ENCODE data around the gene SOCS7. TPM values are rescaled to one million over a fixed set of nuclear protein-coding genes. Genes with fewer than 3 reads are reported as not detected.

SOCS7 gene
- total and polyA plus RNA-seq, 7 experiments from 2014 or later, result 0.57 to 23.3 (median 19.6) TPM

- peak overlapping the region; percentile 67 for H3K4me3 ChIP-seq (ENCODE audit: low read length)
- H3K27ac ChIP-seq (ENCODE audit: low read depth, low read length), result peak overlapping the region; percentile 75
- peaks cover 9 to 21% of the 10 kb centered on the region in 2 donors for H3K4me1 ChIP-seq (ENCODE audit: control insufficient read depth in 2 of 2, insufficient read depth in 2 of 2, low read length in 2 of 2)
- no peaks in the 10 kb centered on the region for H3K27me3 ChIP-seq (ENCODE audit: control insufficient read depth in 2 of 2, insufficient read depth in 2 of 2, low read length in 2 of 2)
- H3K4me3 Mint-ChIP-seq, result peak overlapping the region; percentile 61 to 95 (median 84)
- intact Hi-C loops (cut with micrococcal nuclease), result loop anchor here (2.0 to 5.0 kb wide), 2 partner anchors 55 to 140 kb away; partner anchors contain the start of gene MRPL45 (in 1 of the 2)
- no peaks in the 10 kb centered on the region for H3K36me3 ChIP-seq (ENCODE audit: control insufficient read depth in 2 of 3, insufficient read depth in 3 of 3, low read length in 3 of 3)
- DNase-seq (peak in 8 of 9 donors; percentile 9 to 42 (median 16)), ATAC-seq (no peak)
- H3K36me3 Mint-ChIP-seq, result peaks cover 0 to 2% (median 0%) of the 10 kb centered on the region in 5 donors
- peaks cover 31 to 64% (median 54%) of the 10 kb centered on the region in 7 donors for H3K4me1 Mint-ChIP-seq
- CTCF ChIA-PET, result interaction anchor here (0.9 to 1.5 kb wide), 2 partner anchors 59 to 207 kb away, joined by 3 to 4 read pairs; no protein-coding TSS in a partner anchor
- no peaks in the 10 kb centered on the region for H3K9me3 Mint-ChIP-seq
- H3K27me3 Mint-ChIP-seq, result no peaks in the 10 kb centered on the region
- peak overlapping the region in 8 of 9 donors; percentile 16 to 74 (median 42) for H3K27ac Mint-ChIP-seq
- no peaks in the 10 kb centered on the region for H3K9me3 ChIP-seq (ENCODE audit: control insufficient read depth in 2 of 3, low read length in 3 of 3)
- POLR2A ChIA-PET, result interaction anchor here (0.7 to 1.9 kb wide), 6 partner anchors 9 to 206 kb away, joined by 3 to 4 read pairs (median 3); no protein-coding TSS in a partner anchor
Observed at GRCh38 chr17:38352245-38353085, 821 bp downstream of the SOCS7 start.

- no peaks in the 10 kb centered on the region for H3K9me3 ChIP-seq (ENCODE audit: control insufficient read depth in 2 of 3, low read length in 3 of 3)
- DNase-seq (no peak), ATAC-seq (no peak)
- Mint-ChIP-seq H3K27me3 (no peaks in the 10 kb centered on the region), H3K4me1 (peaks cover 31 to 68% (median 61%) of the 10 kb centered on the region in 7 donors), H3K36me3 (peaks cover 0 to 2% (median 0%) of the 10 kb centered on the region in 5 donors), H3K9me3 (no peaks in the 10 kb centered on the region), H3K4me3 (peak overlapping the region; percentile 61 to 90 (median 82)), H3K27ac (peak overlapping the region in 8 of 9 donors; percentile 16 to 74 (median 42))
- intact Hi-C loops (cut with micrococcal nuclease), result loop anchor here (2.0 to 5.0 kb wide), 2 partner anchors 56 to 140 kb away; partner anchors contain the start of gene MRPL45 (in 1 of the 2)
- peak overlapping the region; percentile 75 for H3K27ac ChIP-seq (ENCODE audit: low read depth, low read length)
- CTCF ChIA-PET, result interaction anchor here (0.5 kb wide), 1 partner anchor 61 kb away, joined by 3 read pairs; no protein-coding TSS in a partner anchor
- POLR2A ChIA-PET, result interaction anchor here (0.8 to 1.9 kb wide), 3 partner anchors 11 to 42 kb away, joined by 3 to 4 read pairs (median 3); no protein-coding TSS in a partner anchor
- H3K27me3 ChIP-seq (ENCODE audit: control insufficient read depth in 2 of 2, insufficient read depth in 2 of 2, low read length in 2 of 2), result no peaks in the 10 kb centered on the region
- H3K36me3 ChIP-seq (ENCODE audit: control insufficient read depth in 2 of 3, insufficient read depth in 3 of 3, low read length in 3 of 3), result no peaks in the 10 kb centered on the region
- H3K4me1 ChIP-seq (ENCODE audit: control insufficient read depth in 2 of 2, insufficient read depth in 2 of 2, low read length in 2 of 2), result peaks cover 9 to 21% of the 10 kb centered on the region in 2 donors
- peak overlapping the region; percentile 67 for H3K4me3 ChIP-seq (ENCODE audit: low read length)
Observed at GRCh38 chr17:38353086-38353604, 1.5 kb downstream of the SOCS7 start.

GRCh38 chr17:38353668-38354067 is 2.0 kb downstream of the SOCS7 start:
- Histone ChIP-seq H3K4me3 (ENCODE audit: low read length) (peak overlapping the region; percentile 14), H3K4me1 (ENCODE audit: control insufficient read depth in 2 of 2, insufficient read depth in 2 of 2, low read length in 2 of 2) (peaks cover 9 to 21% of the 10 kb centered on the region in 2 donors), H3K27me3 (ENCODE audit: control insufficient read depth in 2 of 2, insufficient read depth in 2 of 2, low read length in 2 of 2) (no peaks in the 10 kb centered on the region), H3K9me3 (ENCODE audit: control insufficient read depth in 2 of 3, low read length in 3 of 3) (no peaks in the 10 kb centered on the region), H3K36me3 (ENCODE audit: control insufficient read depth in 2 of 3, insufficient read depth in 3 of 3, low read length in 3 of 3) (no peaks in the 10 kb centered on the region), H3K27ac (ENCODE audit: low read depth, low read length) (peak overlapping the region; percentile 75)
- H3K4me3 Mint-ChIP-seq, result peak overlapping the region; percentile 61 to 90 (median 82)
- CTCF ChIA-PET, result interaction anchor here (0.5 to 2.4 kb wide), 3 partner anchors 60 to 70 kb away, joined by 3 to 10 read pairs (median 4); no protein-coding TSS in a partner anchor
- H3K27ac Mint-ChIP-seq, result peak overlapping the region in 6 of 9 donors; percentile 16 to 74 (median 24)
- intact Hi-C loops (cut with micrococcal nuclease), result loop anchor here (2.0 to 5.0 kb wide), 2 partner anchors 56 to 139 kb away; partner anchors contain the start of gene MRPL45 (in 1 of the 2)
- peaks cover 31 to 73% (median 64%) of the 10 kb centered on the region in 7 donors for H3K4me1 Mint-ChIP-seq
- no peaks in the 10 kb centered on the region for H3K27me3 Mint-ChIP-seq
- POLR2A ChIA-PET, result interaction anchor here (0.9 to 1.9 kb wide), 2 partner anchors 10 to 42 kb away, joined by 3 to 4 read pairs; no protein-coding TSS in a partner anchor
- H3K9me3 Mint-ChIP-seq, result no peaks in the 10 kb centered on the region
- peaks cover 0 to 2% (median 0%) of the 10 kb centered on the region in 5 donors for H3K36me3 Mint-ChIP-seq
- DNase-seq (no peak), ATAC-seq (no peak)

- H3K27ac ChIP-seq (ENCODE audit: low read depth, low read length), result no peak overlapping the region
- ChIA-PET POLR2A (no interaction called here), CTCF (interaction anchor here (1.2 to 2.4 kb wide), 3 partner anchors 9 to 69 kb away, joined by 4 to 10 read pairs (median 4); no protein-coding TSS in a partner anchor)
- H3K9me3 ChIP-seq (ENCODE audit: control insufficient read depth in 2 of 3, low read length in 3 of 3), result no peaks in the 10 kb centered on the region
- peaks cover 9 to 21% of the 10 kb centered on the region in 2 donors for H3K4me1 ChIP-seq (ENCODE audit: control insufficient read depth in 2 of 2, insufficient read depth in 2 of 2, low read length in 2 of 2)
- Mint-ChIP-seq H3K27me3 (no peaks in the 10 kb centered on the region), H3K27ac (peak overlapping the region in 2 of 9 donors; percentile 11 to 63), H3K36me3 (peaks cover 0 to 2% (median 0%) of the 10 kb centered on the region in 5 donors), H3K9me3 (no peaks in the 10 kb centered on the region), H3K4me3 (peak overlapping the region; percentile 4 to 90 (median 51)), H3K4me1 (peaks cover 27 to 77% (median 66%) of the 10 kb centered on the region in 7 donors)
- intact Hi-C loops (cut with micrococcal nuclease), result loop anchor here in 1 of 2 donors (5.0 kb wide), 1 partner anchor 57 kb away; the partner anchor contains the start of gene MRPL45
- H3K36me3 ChIP-seq (ENCODE audit: control insufficient read depth in 2 of 3, insufficient read depth in 3 of 3, low read length in 3 of 3), result no peaks in the 10 kb centered on the region
- DNase-seq (no peak), ATAC-seq (no peak)
- no peaks in the 10 kb centered on the region for H3K27me3 ChIP-seq (ENCODE audit: control insufficient read depth in 2 of 2, insufficient read depth in 2 of 2, low read length in 2 of 2)
- no peak overlapping the region for H3K4me3 ChIP-seq (ENCODE audit: low read length)
Observed at GRCh38 chr17:38354466-38354865, 2.8 kb downstream of the SOCS7 start.

GRCh38 chr17:38355251-38355650 is 3.6 kb downstream of the SOCS7 start:
- intact Hi-C loops (cut with micrococcal nuclease), result no loop called here
- no peaks in the 10 kb centered on the region for H3K9me3 Mint-ChIP-seq
- Histone ChIP-seq H3K4me1 (ENCODE audit: control insufficient read depth in 2 of 2, insufficient read depth in 2 of 2, low read length in 2 of 2) (peaks cover 9 to 21% of the 10 kb centered on the region in 2 donors), H3K36me3 (ENCODE audit: control insufficient read depth in 2 of 3, insufficient read depth in 3 of 3, low read length in 3 of 3) (no peaks in the 10 kb centered on the region), H3K27me3 (ENCODE audit: control insufficient read depth in 2 of 2, insufficient read depth in 2 of 2, low read length in 2 of 2) (no peaks in the 10 kb centered on the region), H3K9me3 (ENCODE audit: control insufficient read depth in 2 of 3, low read length in 3 of 3) (no peaks in the 10 kb centered on the region), H3K27ac (ENCODE audit: low read depth, low read length) (no peak overlapping the region), H3K4me3 (ENCODE audit: low read length) (no peak overlapping the region)
- H3K27me3 Mint-ChIP-seq, result no peaks in the 10 kb centered on the region
- CTCF ChIA-PET, result interaction anchor here (0.7 to 2.4 kb wide), 3 partner anchors 8 to 59 kb away, joined by 3 to 10 read pairs (median 4); no protein-coding TSS in a partner anchor
- H3K27ac Mint-ChIP-seq, result peak overlapping the region in 2 of 9 donors; percentile 32 to 46
- peaks cover 0 to 2% (median 0%) of the 10 kb centered on the region in 5 donors for H3K36me3 Mint-ChIP-seq
- no peak for ATAC-seq
- no peak for DNase-seq
- peaks cover 27 to 73% (median 66%) of the 10 kb centered on the region in 7 donors for H3K4me1 Mint-ChIP-seq
- H3K4me3 Mint-ChIP-seq, result peak overlapping the region in 7 of 10 donors; percentile 5 to 63 (median 28)
- POLR2A ChIA-PET, result interaction anchor here (0.7 kb wide), 1 partner anchor 206 kb away, joined by 3 read pairs; no protein-coding TSS in a partner anchor

Measured in naive thymus-derived CD4-positive, alpha-beta T cell (primary cell).